ENCODE data around the gene RBCK1.
"Not testable (repeated sequence)": the region's sequence is repeated elsewhere in the genome, so short reads cannot be mapped to it uniquely, and the experiment has no call there.

RBCK1 gene

DNA sequence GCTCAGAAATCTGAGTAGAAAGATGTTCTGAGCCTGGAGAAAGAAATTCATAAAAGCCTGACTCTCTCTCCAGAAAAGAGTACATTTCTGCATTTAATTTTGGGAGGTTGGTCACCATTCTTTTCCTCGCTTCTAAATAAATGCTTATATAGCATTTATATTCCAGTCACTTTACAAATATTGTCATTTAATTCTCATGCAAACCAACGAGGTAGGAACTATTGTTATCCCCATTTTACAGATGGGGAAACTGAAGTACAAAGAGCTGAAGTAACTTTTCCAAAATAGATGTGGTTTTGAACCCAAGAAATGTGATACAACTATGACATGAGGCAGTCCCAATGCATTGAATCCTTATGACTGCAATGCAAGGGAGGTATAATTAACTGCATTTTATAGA is 32.0 kb upstream of the RBCK1 start:
- ATAC-seq (no peak), DNase-seq (no peak)

GRCh38 chr20:376750-377149 is 31.3 kb upstream of the RBCK1 start:
- ATAC-seq (no peak), DNase-seq (no peak)

DNA sequence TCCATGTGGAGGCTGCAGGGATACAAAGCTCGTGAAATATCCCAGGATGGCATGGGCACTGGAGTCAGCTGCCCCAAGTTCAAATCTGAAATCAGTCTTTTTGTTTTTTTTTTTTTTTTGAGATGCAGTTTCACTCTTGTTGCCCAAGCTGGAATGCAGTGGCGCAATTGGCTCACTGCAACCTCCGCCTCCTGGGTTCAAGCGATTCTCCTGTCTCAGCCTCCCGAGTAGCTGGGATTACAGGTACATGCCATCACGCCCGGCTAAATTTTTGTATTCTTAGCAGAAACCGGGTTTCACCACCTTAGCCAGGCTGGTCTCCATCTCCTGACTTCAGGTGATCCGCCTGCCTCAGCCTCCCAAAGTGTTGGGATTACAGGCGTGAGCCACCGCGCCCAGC is 30.5 kb upstream of the RBCK1 start:
- DNase-seq, ATAC-seq: not testable (repeated sequence)

- ATAC-seq (no peak), DNase-seq (no peak)
Observed at GRCh38 chr20:378961-379336, 29.1 kb upstream of the RBCK1 start.

GRCh38 chr20:380763-381580 is 27.1 kb upstream of the RBCK1 start:
- DNase-seq (peak; percentile 80), ATAC-seq (peak; percentile 68)

DNA sequence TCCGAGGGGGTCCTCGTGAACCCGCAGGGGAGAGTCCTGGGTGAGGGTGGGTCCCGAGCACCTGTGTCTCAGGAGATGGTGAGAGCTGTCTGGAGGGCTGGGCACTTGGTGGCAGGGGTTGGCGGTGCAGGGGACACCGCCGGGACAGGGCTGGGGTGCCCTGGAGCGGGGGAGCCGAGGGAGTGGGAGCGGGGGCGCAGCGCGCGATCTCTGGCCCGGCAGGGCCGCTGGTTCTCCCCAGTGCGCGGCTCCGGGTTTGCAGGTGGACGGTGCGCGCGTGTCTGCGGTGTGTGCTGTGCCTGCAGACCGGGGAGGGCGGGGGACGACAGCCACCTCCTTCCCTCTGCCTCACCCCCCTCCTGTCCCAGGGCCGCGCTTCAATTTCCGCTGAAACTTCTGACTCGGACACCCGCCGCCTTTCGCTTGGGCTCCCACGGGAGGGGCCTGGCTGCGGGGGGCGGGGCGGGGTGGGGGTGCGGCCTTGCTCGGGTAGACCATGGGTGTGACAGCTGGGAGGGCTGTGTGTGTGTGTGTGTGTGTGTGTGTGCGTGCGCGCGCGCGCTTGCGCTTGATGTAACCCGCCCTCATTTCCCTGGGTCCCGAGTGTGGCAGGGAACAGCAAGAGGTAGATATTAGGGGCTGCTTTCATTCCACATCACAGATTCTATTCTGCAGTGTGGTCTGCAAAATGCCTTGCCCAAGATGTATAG is 26.4 kb upstream of the RBCK1 start:
- DNase-seq (peak; percentile 81), ATAC-seq (peak; percentile 73)

- DNase-seq: no peak
- ATAC-seq: peak; percentile 1
Observed at GRCh38 chr20:382291-383115, 25.6 kb upstream of the RBCK1 start.

DNA sequence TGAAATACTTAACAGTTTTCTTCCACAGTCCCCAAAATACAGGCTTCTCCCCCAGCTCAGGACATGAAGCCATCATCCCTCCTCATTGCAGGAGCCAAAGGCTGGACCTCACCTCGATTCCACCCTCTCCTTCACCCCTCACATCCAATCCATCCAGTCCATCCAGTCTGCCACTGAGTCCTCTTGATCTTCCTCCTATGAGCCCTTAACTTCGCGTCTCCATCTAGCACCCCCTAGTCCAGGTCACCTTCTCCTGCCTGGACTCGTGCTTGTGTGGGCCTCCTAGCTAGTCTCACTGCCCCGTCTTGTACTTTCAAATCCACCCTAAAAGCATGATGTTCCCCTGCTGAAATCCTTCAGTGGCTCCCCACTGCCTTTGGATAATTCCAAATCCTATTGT is 24.2 kb upstream of the RBCK1 start:
- DNase-seq (no peak), ATAC-seq (no peak)

GRCh38 chr20:384723-385122 is 23.4 kb upstream of the RBCK1 start:
- ATAC-seq (no peak), DNase-seq (no peak)

GRCh38 chr20:385448-385847 is 22.7 kb upstream of the RBCK1 start:
- no peak for DNase-seq
- ATAC-seq: no peak

- ATAC-seq, DNase-seq: not testable (repeated sequence)
Observed at GRCh38 chr20:386634-387033, 21.5 kb upstream of the RBCK1 start.

GRCh38 chr20:387520-387919 is 20.6 kb upstream of the RBCK1 start:
- ATAC-seq: no peak

DNA sequence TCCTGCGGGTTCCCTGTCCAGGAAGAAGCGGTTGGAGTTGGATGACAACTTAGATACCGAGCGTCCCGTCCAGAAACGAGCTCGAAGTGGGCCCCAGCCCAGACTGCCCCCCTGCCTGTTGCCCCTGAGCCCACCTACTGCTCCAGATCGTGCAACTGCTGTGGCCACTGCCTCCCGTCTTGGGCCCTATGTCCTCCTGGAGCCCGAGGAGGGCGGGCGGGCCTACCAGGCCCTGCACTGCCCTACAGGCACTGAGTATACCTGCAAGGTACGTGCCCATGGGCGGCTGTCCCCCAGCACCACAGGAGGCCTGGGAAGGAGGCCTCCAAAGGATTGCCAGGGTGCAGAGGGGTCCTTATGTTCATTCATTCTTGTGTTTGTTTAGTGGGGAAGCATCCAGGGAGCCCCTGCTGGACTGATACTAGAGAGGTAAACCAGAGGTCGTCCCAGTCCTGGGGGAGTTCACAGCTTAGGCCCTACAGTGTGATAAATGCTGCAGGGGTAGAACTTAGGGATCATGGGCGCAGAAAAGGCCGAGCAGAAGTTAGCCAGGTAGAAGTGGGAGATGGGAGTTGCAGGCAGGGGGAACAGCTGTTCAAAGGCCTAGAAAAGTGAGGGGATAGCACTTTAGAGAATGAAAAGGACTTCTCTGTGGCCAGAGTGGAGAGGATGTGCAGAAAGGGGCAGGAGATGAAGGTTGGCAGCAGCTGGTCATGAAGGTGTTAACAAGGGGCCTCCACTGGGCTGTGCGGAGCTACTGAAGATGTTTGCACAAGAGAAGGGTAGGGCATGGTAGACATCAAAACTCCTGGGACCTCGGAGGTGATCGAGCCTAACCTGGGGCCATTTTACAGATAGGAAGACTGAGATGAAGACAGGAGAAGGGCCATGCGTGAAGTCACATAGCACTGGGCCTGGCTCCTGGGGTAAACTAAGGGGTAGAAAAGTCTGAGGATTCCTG is 19.8 kb upstream of the RBCK1 start:
- ATAC-seq: no peak

More at GRCh38 chr20:387520-387919, 20.6 kb upstream of the RBCK1 start:
- DNase-seq: no peak

GRCh38 chr20:389220-389619 is 18.9 kb upstream of the RBCK1 start:
- DNase-seq: no peak
- no peak for ATAC-seq

More for the DNA sequence above, 19.8 kb upstream of the RBCK1 start:
- DNase-seq: no peak

- ATAC-seq: no peak
- no peak for DNase-seq
Observed at GRCh38 chr20:391041-391711, 16.9 kb upstream of the RBCK1 start.

GRCh38 chr20:393296-393695 is 14.8 kb upstream of the RBCK1 start:
- DNase-seq, ATAC-seq: not testable (repeated sequence)

GRCh38 chr20:396252-396618 is 11.9 kb upstream of the RBCK1 start:
- ATAC-seq (no peak), DNase-seq (no peak)

DNA sequence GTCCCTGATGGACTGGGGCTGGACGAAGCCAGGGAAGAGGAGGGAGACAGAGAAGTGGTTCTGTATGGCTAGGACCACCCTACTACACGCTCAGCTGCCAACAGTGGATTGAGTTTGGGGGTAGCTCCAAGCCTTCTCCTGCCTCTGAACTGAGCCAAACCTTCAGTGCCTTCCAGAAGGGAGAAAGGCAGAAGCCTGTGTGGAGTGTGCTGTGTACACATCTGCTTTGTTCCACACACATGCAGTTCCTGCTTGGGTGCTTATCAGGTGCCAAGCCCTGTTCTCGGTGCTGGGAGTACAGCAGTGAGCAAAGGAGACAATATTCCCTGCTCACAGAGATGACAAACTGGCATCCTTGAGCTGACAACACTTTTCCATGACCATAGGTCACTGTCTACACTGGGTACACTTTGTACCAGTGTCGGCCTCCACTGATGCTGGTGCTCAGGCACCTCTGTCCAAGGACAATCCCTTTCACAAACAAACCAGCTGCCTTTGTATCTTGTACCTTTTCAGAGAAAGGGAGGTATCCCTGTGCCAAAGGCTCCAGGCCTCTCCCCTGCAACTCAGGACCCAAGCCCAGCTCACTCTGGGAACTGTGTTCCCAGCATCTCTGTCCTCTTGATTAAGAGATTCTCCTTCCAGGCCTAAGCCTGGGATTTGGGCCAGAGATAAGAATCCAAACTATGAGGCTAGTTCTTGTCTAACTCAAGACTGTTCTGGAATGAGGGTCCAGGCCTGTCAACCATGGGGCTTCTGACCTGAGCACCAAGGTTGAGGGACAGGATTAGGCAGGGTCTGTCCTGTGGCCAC is 11.3 kb upstream of the RBCK1 start:
- DNase-seq (no peak), ATAC-seq (no peak)

DNA sequence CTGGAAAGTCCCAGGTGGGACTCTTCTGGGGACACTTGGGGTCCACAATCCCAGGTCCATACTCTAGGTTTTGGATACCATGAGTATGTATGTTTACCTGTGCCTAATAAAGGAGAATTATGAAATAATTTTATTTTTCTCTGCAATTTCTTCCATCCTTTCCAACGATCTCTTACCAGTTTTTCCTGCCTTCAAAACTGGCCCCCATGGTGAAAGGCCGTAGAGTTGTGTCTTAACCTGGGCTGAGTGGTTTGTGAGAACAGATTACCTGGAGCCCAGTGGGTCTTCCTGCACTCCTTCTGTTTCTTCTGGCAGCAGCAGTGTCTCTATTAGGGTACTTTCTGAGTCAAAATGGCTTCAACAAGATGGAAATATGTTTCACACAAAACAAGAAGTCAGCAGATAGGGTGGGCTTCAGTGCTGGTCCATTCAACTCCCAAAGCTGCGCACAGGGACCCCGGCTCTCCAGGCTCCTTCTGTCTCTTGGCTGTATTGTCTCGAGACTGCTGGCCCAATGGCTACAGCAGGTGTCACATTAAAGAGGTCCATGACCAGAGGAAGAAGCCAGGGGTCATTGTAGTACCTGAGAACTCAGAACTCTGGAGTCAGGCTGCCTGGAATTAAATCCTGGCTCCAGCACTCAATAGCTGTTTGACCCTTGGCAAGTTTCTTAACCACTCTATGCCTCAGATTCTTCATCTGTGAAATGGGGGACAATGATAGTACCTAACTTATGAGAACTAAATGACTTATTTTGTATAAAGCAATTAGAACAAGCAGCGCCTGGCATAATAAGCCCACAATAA is 10.5 kb upstream of the RBCK1 start:
- no peak for DNase-seq
- no peak for ATAC-seq

Measured in stimulated activated naive CD8-positive, alpha-beta T cell treated with anti-CD3 and anti-CD28 coated beads, Interleukin-15, Interleukin-2, amounts not matched to agents 100 U/mL and 50 U/mL, for 24 hours (primary cell).